ENCODE results near the gene SPAG5.
A peak's percentile ranks its signal among the peaks of the same experiment; 100 is the strongest.

SPAG5 gene

GRCh38 chr17:28598799-28599310, at the start of gene SPAG5:
SPAG5 (minus strand) TSS chr17:28599025; CDS start chr17:28598946, 79 bp downstream.
- peak; percentile 92 to 93 for DNase-seq

- no peak for DNase-seq
These were observed 47.4 kb upstream of the SPAG5 start for GRCh38 chr17:28646039-28646754.

GRCh38 chr17:28645576-28645939, 46.7 kb upstream of the SPAG5 start:
- DNase-seq, result no peak

- peak; percentile 94 to 96 for DNase-seq
These were observed 46.2 kb upstream of the SPAG5 start, which contains the start of gene BLTP2 for GRCh38 chr17:28644787-28645575. BLTP2 (minus strand) TSS chr17:28645158; CDS start chr17:28645056, 102 bp downstream.

- no peak for DNase-seq
These were observed 45.4 kb upstream of the SPAG5 start for GRCh38 chr17:28643983-28644786.

- no peak for DNase-seq
These were observed 42.8 kb upstream of the SPAG5 start for GRCh38 chr17:28641579-28641978.

GRCh38 chr17:28635506-28635905, 36.7 kb upstream of the SPAG5 start:
- DNase-seq, result no peak

- DNase-seq, result no peak
These were observed 35.5 kb upstream of the SPAG5 start for GRCh38 chr17:28634206-28634865.

GRCh38 chr17:28626818-28627217, 28.0 kb upstream of the SPAG5 start:
- DNase-seq, result no peak

- DNase-seq, result no peak
These were observed 25.3 kb upstream of the SPAG5 start for GRCh38 chr17:28624148-28624547.

GRCh38 chr17:28623696-28624095, 24.9 kb upstream of the SPAG5 start:
- no peak for DNase-seq

GRCh38 chr17:28622186-28622585, 23.4 kb upstream of the SPAG5 start:
- no peak for DNase-seq

GRCh38 chr17:28620010-28620409, 21.2 kb upstream of the SPAG5 start:
- no peak for DNase-seq

- DNase-seq, result no peak
These were observed 19.6 kb upstream of the SPAG5 start for GRCh38 chr17:28618464-28618863.

- DNase-seq, result no peak
These were observed 17.5 kb upstream of the SPAG5 start for GRCh38 chr17:28616281-28616680.

- DNase-seq, result no peak
These were observed 16.6 kb upstream of the SPAG5 start for GRCh38 chr17:28615260-28615940.

GRCh38 chr17:28613931-28614381, 15.1 kb upstream of the SPAG5 start, which contains the start of gene RSKR:
RSKR (minus strand) TSS chr17:28614185; CDS start chr17:28614161, 24 bp downstream.
- DNase-seq, result no peak

GRCh38 chr17:28612936-28613872, 14.4 kb upstream of the SPAG5 start:
- peak; percentile 24 to 25 for DNase-seq

GRCh38 chr17:28612531-28612930, 13.7 kb upstream of the SPAG5 start:
- DNase-seq, result no peak

- no peak for DNase-seq
These were observed 11.6 kb upstream of the SPAG5 start for GRCh38 chr17:28610376-28610775.

All from stimulated activated CD4-positive, alpha-beta T cell treated with anti-CD3 and anti-CD28 coated beads, Interleukin-4, amount 100 ng/mL, for 4 hours (primary cell).